IMR-90 (cell line): ENCODE measurements around the gene ELAVL1. TPM values are rescaled to one million over a fixed set of nuclear protein-coding genes. Genes with fewer than 3 reads are reported as not detected.

Source experiments
- ATAC-seq: fragments of 200-7000 bp; cut with Tn5 transposase; 2 replicates; pipeline ENCODE4 v1.9.1; 2020; ENCODE audit warnings: low read depth, mild to moderate bottlenecking, moderate library complexity
- BruUV-seq: library from RNA; stranded (reverse); fragments of 400-500 nt; replicated peaks from 2 replicates; lab custom pipeline; 2021; lab: Mats Ljungman, UMichigan
- CTCF ChIA-PET: fragments of 300-600 bp; formaldehyde crosslinking; extraction: SDS; loops from one replicate; lab custom pipeline; 2021; ENCODE audit warnings: antibody characterized with exemption; lab: Yijun Ruan, JAX
- POLR2A ChIA-PET: fragments of 300-600 bp; sonication (Branson Sonifier 250); formaldehyde crosslinking; loops from one replicate; lab custom pipeline; 2022; ENCODE audit warnings: antibody characterized with exemption; ENCODE audit not compliant: unreplicated experiment; lab: Charles Lee
- DNase-seq: peaks from one replicate; pipeline ENCODE4 v3.0.0; 2013
- H2AFZ ChIP-seq: replicated peaks from 2 replicates; pipeline ENCODE3; 2013; ENCODE audit warnings: low read length, mild to moderate bottlenecking; ENCODE audit not compliant: poor library complexity
- H2AK5ac ChIP-seq: 2 replicates; pipeline ENCODE4 v1.6.1; 2013; ENCODE audit warnings: low read depth, low read length, inconsistent platforms
- H2AK9ac ChIP-seq: replicated peaks from 2 replicates; pipeline ENCODE3; 2013; ENCODE audit warnings: mild to moderate bottlenecking, low read depth, low read length, moderate library complexity; ENCODE audit not compliant: poor library complexity
- H2BK120ac ChIP-seq: 2 replicates; pipeline ENCODE4 v1.6.1; 2013; ENCODE audit warnings: low read depth, low read length, inconsistent platforms
- H2BK15ac ChIP-seq: 3 replicates; pipeline ENCODE4 v1.6.1; 2013; ENCODE audit warnings: low read depth, low read length, inconsistent platforms
- H2BK20ac ChIP-seq: 2 replicates; pipeline ENCODE4 v1.6.1; 2013; ENCODE audit warnings: low read depth, mild to moderate bottlenecking, inconsistent platforms, low read length, moderate library complexity
- H2BK5ac ChIP-seq: 2 replicates; pipeline ENCODE4 v1.6.1; 2013; ENCODE audit warnings: mild to moderate bottlenecking, low read depth, low read length, inconsistent platforms; ENCODE audit not compliant: poor library complexity, severe bottlenecking
- H3K14ac ChIP-seq: replicated peaks from 2 replicates; pipeline ENCODE4 v1.6.1; 2013; ENCODE audit warnings: low read depth, low read length, inconsistent platforms
- H3K18ac ChIP-seq: 2 replicates; pipeline ENCODE4 v1.6.1; 2013; ENCODE audit warnings: low read depth, low read length, control low read depth
- H3K23ac ChIP-seq: 2 replicates; pipeline ENCODE4 v1.6.1; 2013; ENCODE audit warnings: low read depth, low read length, inconsistent platforms
- H3K27ac ChIP-seq: 2 replicates; pipeline ENCODE4 v1.5.1; 2013; ENCODE audit warnings: mild to moderate bottlenecking, control low read depth, low read length; ENCODE audit not compliant: insufficient read depth
- H3K27me3 ChIP-seq: 2 replicates; pipeline ENCODE4 v1.6.1; 2013; ENCODE audit warnings: low read length; ENCODE audit not compliant: control insufficient read depth, insufficient read depth
- H3K36me3 ChIP-seq: 2 replicates; pipeline ENCODE4 v1.6.1; 2013; ENCODE audit warnings: low read length, mixed read lengths; ENCODE audit not compliant: control insufficient read depth, insufficient read depth
- H3K4ac ChIP-seq: 2 replicates; pipeline ENCODE4 v1.6.1; 2013; ENCODE audit warnings: low read depth, low read length, inconsistent platforms
- H3K4me1 ChIP-seq: 2 replicates; pipeline ENCODE4 v1.6.1; 2013; ENCODE audit warnings: low read length, mixed read lengths; ENCODE audit not compliant: control insufficient read depth, insufficient read depth
- H3K4me2 ChIP-seq: 2 replicates; pipeline ENCODE4 v1.6.1; 2013; ENCODE audit warnings: low read depth, mild to moderate bottlenecking, control low read depth, low read length, moderate library complexity
- H3K4me3 ChIP-seq: 2 replicates; pipeline ENCODE4 v1.5.1; 2013; ENCODE audit warnings: low read depth, mild to moderate bottlenecking, control low read depth, low read length, moderate library complexity; ENCODE audit not compliant: insufficient read depth
- H3K56ac ChIP-seq: 2 replicates; pipeline ENCODE4 v1.6.1; 2013; ENCODE audit warnings: low read length, inconsistent platforms; ENCODE audit not compliant: insufficient read depth; ENCODE audit errors: extremely low read depth
- H3K79me1 ChIP-seq, 2 experiments: 2 replicates each; pipeline ENCODE4 v1.6.1; 2013; ENCODE audit warnings: low read length in 2 of 2, inconsistent platforms in 1 of 2, low read depth in 1 of 2
- H3K9ac ChIP-seq: 2 replicates; pipeline ENCODE4 v1.6.1; 2013; ENCODE audit warnings: low read depth, low read length, control low read depth
- H3K9me1 ChIP-seq: 2 replicates; pipeline ENCODE4 v1.6.1; 2013; ENCODE audit warnings: low read length, inconsistent platforms; ENCODE audit not compliant: insufficient read depth
- H3K9me3 ChIP-seq: 2 replicates; pipeline ENCODE4 v1.6.1; 2013; ENCODE audit warnings: low read length; ENCODE audit not compliant: control insufficient read depth, insufficient read depth
- H4K20me1 ChIP-seq: 2 replicates; pipeline ENCODE4 v1.6.1; 2013; ENCODE audit warnings: low read length, inconsistent platforms; ENCODE audit not compliant: insufficient read depth
- H4K5ac ChIP-seq: 2 replicates; pipeline ENCODE4 v1.6.1; 2013; ENCODE audit warnings: mild to moderate bottlenecking, low read depth, low read length, control low read depth
- H4K8ac ChIP-seq, 2 experiments: 2 replicates each; pipeline ENCODE4 v1.6.1; 2013; ENCODE audit warnings: low read depth in 2 of 2, low read length in 2 of 2, control low read depth in 1 of 2, inconsistent platforms in 1 of 2
- H4K91ac ChIP-seq: 2 replicates; pipeline ENCODE4 v1.6.1; 2013; ENCODE audit warnings: low read depth, low read length, inconsistent platforms; ENCODE audit not compliant: insufficient read depth
- BHLHE40 ChIP-seq: fragments of 150-350 bp; IDR thresholded peaks from 2 replicates; pipeline ENCODE4 v1.6.1; 2016; ENCODE audit warnings: mild to moderate bottlenecking, low read depth, low read length
- CEBPB ChIP-seq: IDR thresholded peaks from 2 replicates; pipeline ENCODE4 v1.6.1; 2012; ENCODE audit warnings: low read depth, low read length, improper control_type of control experiment
- CHD1 ChIP-seq: IDR thresholded peaks from 2 replicates; pipeline ENCODE4 v1.6.1; 2012; ENCODE audit warnings: low read depth, low read length, improper control_type of control experiment
- FOS ChIP-seq: fragments of 150-350 bp; IDR thresholded peaks from 2 replicates; pipeline ENCODE4 v1.6.1; 2016; ENCODE audit warnings: low read depth, low read length
- MAFK ChIP-seq: IDR thresholded peaks from 2 replicates; pipeline ENCODE4 v1.6.1; 2012; ENCODE audit warnings: low read depth, low read length, improper control_type of control experiment
- MAZ ChIP-seq: IDR thresholded peaks from 2 replicates; pipeline ENCODE4 v1.6.1; 2012; ENCODE audit warnings: low read depth, mild to moderate bottlenecking, low read length, improper control_type of control experiment, moderate library complexity, borderline replicate concordance
- MXI1 ChIP-seq: IDR thresholded peaks from 2 replicates; pipeline ENCODE4 v1.6.1; 2012; ENCODE audit warnings: low read depth, mild to moderate bottlenecking, low read length, moderate library complexity, borderline replicate concordance
- NFE2L2 ChIP-seq: fragments of 150-350 bp; IDR thresholded peaks from 2 replicates; pipeline ENCODE4 v1.6.1; 2016; ENCODE audit warnings: low read depth, mild to moderate bottlenecking, low read length
- RAD21 ChIP-seq: IDR thresholded peaks from 2 replicates; pipeline ENCODE4 v1.6.1; 2012; ENCODE audit warnings: low read length, improper control_type of control experiment
- RCOR1 ChIP-seq: IDR thresholded peaks from 2 replicates; pipeline ENCODE4 v1.6.1; 2012; ENCODE audit warnings: mild to moderate bottlenecking, low read length, improper control_type of control experiment; ENCODE audit not compliant: insufficient replicate concordance
- RFX5 ChIP-seq: IDR thresholded peaks from 2 replicates; pipeline ENCODE4 v1.8.0; 2012; ENCODE audit warnings: low read depth, mild to moderate bottlenecking, low read length, moderate library complexity
- SMC3 ChIP-seq: fragments of 150-350 bp; IDR thresholded peaks from 2 replicates; pipeline ENCODE4 v1.6.1; 2016; ENCODE audit warnings: low read depth, mild to moderate bottlenecking, antibody characterized with exemption, low read length, moderate library complexity
- WGBS, 2 experiments: methylation state at CpG; one replicate each; pipeline versions ENCODE4 v1.1.5 to v1.1.7; 2013; ENCODE audit warnings: missing lambda C conversion rate in 2 of 2; ENCODE audit not compliant: insufficient read length in 1 of 2; ENCODE audit errors: extremely low coverage in 2 of 2; 5-methylcytosine and 5-hydroxymethylcytosine counted together
- dilution Hi-C: fragments of 300-500 bp; cut with HindIII; formaldehyde crosslinking; loops from one replicate; pipeline ENCODE4 v1.14.3; 2018; ENCODE audit warnings: low sequenced_read_pairs; ENCODE audit not compliant: unreplicated experiment
- in situ Hi-C: fragments of 300-500 bp; cut with MboI; formaldehyde crosslinking; loops from 3 replicates; pipeline ENCODE4 v1.14.3; 2019; ENCODE audit warnings: low sequenced_read_pairs, inconsistent platforms, mixed read lengths
- intact Hi-C: fragments of 100-400 bp; cut with micrococcal nuclease; formaldehyde crosslinking; loops from 2 replicates; pipeline ENCODE4 v1.10.0; 2022
- polyA plus RNA-seq, 3 experiments: library from polyadenylated mRNA; depleted of rRNA; stranded (reverse); fragments of >200 nt; gene quantifications; 2 replicates each; pipeline ENCODE4 v1.2.3, GENCODE V29; 2012; ENCODE audit warnings: low replicate concordance in 1 of 3
- total RNA-seq: library from RNA; depleted of rRNA; stranded (reverse); fragments of >200 nt; gene quantifications from 2 replicates; pipeline ENCODE4 v1.2.3, GENCODE V29; 2012
- TF ChIP-seq, protein P1 (sequence below): conservative IDR thresholded peaks from 2 replicates; pipeline ENCODE4 v1.5.1; 2012; ENCODE audit warnings: mild to moderate bottlenecking, low read depth, low read length, improper control_type of control experiment
- TF ChIP-seq, protein P2 (sequence below): fragments of 150-350 bp; IDR thresholded peaks from 2 replicates; pipeline ENCODE4 v1.6.1; 2017; ENCODE audit warnings: mild to moderate bottlenecking, antibody characterized with exemption, low read length, low read depth

ELAVL1 gene
- total and polyA plus RNA-seq, 2 of the 4 experiments (the other 2 are of a cell fraction), result 55.6 to 59.0 TPM

DNA sequence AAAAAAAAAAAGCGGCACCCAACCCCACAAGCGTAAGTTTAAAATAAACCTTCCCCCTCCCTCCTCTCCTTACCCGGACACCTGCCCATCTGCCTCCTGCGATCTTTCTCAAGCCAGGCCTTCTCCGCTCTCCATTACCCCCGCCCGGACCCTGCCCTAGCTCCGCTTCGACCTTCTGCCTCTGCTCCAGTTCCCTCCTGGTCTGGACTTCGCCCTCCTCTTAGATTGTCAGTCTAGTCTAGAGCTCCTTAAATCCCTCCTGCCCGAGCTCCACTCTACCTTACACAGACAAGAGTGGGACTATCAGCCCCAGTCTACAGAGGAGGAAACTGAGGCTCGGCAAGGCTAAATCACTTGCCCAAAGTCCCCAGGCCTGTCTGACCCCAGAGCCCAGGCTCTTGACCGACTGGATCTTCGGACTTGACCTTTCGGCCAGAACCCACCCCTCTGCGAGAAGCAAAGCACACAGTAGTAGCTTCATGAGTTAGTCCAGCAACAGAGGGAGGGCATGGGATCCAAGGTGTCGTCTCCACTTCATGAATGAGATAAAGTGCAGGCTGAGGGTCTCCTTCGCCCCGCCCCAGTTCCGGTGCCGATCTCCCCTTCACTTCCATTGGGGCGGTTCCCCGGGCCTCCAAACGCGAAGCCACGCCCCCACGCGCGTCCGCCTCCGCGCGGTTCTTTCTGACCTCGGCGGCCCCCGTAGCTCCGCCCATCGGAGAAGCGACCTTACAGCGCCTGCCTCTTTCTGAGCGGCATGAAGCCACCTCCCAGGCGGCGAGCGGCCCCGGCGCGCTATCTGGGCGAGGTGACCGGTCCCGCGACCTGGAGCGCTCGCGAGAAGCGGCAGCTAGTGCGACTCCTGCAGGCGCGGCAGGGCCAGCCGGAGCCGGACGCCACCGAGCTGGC is 85.6 kb downstream of the ELAVL1 start, which contains the start of gene SNAPC2:
TSS of gene SNAPC2 (plus strand) at position 729 of the 909 bp plus-strand sequence. CDS start at position 758, 29 bp downstream.
- ATAC-seq (peak; percentile 71), DNase-seq (peak; percentile 91)
- Histone ChIP-seq H3K4me1 (peaks cover 21% of the 10 kb centered on the region), H3K4me2 (peak within 1 kb of the TSS; percentile 93), H3K9ac (peak within 1 kb of the TSS; percentile 80), H4K91ac (peak within 1 kb of the TSS; percentile 95), H4K5ac (peak within 1 kb of the TSS; percentile 90), H2AFZ (peak within 1 kb of the TSS; percentile 100), H3K36me3 (peaks cover 7% of the 10 kb centered on the region; the same call in 1 of the 2 replicates), H3K4me3 (peak within 1 kb of the TSS; percentile 92), H2BK20ac (peak within 1 kb of the TSS; percentile 84), H3K18ac (peak within 1 kb of the TSS; percentile 54), H3K14ac (peak within 1 kb of the TSS; percentile 99), H3K9me1 (peaks cover 9% of the 10 kb centered on the region), H3K56ac (peak within 1 kb of the TSS; percentile 79), H3K79me1 (peaks cover 0 to 19% of the 10 kb centered on the region in 2 experiments; a peak in 2 of 4 replicates), H4K8ac (peak within 1 kb of the TSS; percentile 99 to 100), H4K20me1 (peaks cover 11% of the 10 kb centered on the region), H3K27me3 (peaks cover 11% of the 10 kb centered on the region), H2BK120ac (peak within 1 kb of the TSS; percentile 72), H3K23ac (peak within 1 kb of the TSS; percentile 98), H3K9me3 (no peaks in the 10 kb centered on the region), H2BK15ac (peak within 1 kb of the TSS; percentile 90), H2BK5ac (peak within 1 kb of the TSS; percentile 91), H2AK9ac (peak within 1 kb of the TSS; percentile 99), H2AK5ac (peak within 1 kb of the TSS; percentile 95), H3K27ac (peak within 1 kb of the TSS; percentile 84), H3K4ac (peak within 1 kb of the TSS; percentile 99)
- BruUV-seq, result no TSS peak
- ChIA-PET POLR2A (interaction anchor here (1.7 kb wide), 2 partner anchors 11 to 16 kb away, joined by 4 to 5 read pairs; partner anchors contain the start of gene MAP2K7), CTCF (interaction anchor here (1.0 to 1.7 kb wide), 4 partner anchors 10 to 26 kb away, joined by 3 to 6 read pairs (median 5); partner anchors contain the start of gene MAP2K7)
- dilution Hi-C loops (no loop called here), in situ Hi-C loops (no loop called here), intact Hi-C loops (no loop called here)
- 10% methylated on average over 42 of the region's 62 CpGs; no CpG with 5 or more reads in 1 of the 2 experiments for WGBS, 2 experiments
- TF ChIP-seq RFX5 (no peak), CEBPB (no peak), RAD21 (no peak), MXI1 (peak; percentile 52; the same call in 1 of the 2 replicates), MAFK (no peak), MAZ (peak; percentile 68), CHD1 (no peak), SMC3 (no peak; the same call in 1 of the 2 replicates), BHLHE40 (peak; percentile 35), NFE2L2 (no peak), FOS (no peak), RCOR1 (no peak)
- TF ChIP-seq, protein P1, sequence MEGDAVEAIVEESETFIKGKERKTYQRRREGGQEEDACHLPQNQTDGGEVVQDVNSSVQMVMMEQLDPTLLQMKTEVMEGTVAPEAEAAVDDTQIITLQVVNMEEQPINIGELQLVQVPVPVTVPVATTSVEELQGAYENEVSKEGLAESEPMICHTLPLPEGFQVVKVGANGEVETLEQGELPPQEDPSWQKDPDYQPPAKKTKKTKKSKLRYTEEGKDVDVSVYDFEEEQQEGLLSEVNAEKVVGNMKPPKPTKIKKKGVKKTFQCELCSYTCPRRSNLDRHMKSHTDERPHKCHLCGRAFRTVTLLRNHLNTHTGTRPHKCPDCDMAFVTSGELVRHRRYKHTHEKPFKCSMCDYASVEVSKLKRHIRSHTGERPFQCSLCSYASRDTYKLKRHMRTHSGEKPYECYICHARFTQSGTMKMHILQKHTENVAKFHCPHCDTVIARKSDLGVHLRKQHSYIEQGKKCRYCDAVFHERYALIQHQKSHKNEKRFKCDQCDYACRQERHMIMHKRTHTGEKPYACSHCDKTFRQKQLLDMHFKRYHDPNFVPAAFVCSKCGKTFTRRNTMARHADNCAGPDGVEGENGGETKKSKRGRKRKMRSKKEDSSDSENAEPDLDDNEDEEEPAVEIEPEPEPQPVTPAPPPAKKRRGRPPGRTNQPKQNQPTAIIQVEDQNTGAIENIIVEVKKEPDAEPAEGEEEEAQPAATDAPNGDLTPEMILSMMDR, result no peak
- TF ChIP-seq, protein P2, sequence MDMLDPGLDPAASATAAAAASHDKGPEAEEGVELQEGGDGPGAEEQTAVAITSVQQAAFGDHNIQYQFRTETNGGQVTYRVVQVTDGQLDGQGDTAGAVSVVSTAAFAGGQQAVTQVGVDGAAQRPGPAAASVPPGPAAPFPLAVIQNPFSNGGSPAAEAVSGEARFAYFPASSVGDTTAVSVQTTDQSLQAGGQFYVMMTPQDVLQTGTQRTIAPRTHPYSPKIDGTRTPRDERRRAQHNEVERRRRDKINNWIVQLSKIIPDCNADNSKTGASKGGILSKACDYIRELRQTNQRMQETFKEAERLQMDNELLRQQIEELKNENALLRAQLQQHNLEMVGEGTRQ, result no peak
